ENCODE data around the gene EYA4.

The EYA4 gene

GRCh38 chr6:133277900-133278545 lies 36.9 kb downstream of the EYA4 start:
- TF ChIP-seq CTCF (IDR thresholded peaks at IDR 0.05; ENCODE audit: low read depth, low read length, missing control alignments) = no peak
- DNase-seq (ENCODE audit: extremely low read depth, low read depth) = no peak
- no peak overlapping the region for H3K4me3 ChIP-seq (replicated peaks; ENCODE audit: low read depth, low read length)

- DNase-seq (ENCODE audit: extremely low read depth, low read depth) = no peak
- H3K4me3 ChIP-seq (replicated peaks; ENCODE audit: low read depth, low read length) = no peak overlapping the region
- TF ChIP-seq CTCF (IDR thresholded peaks at IDR 0.05; ENCODE audit: low read depth, low read length, missing control alignments) = peak; percentile 29
Measured at GRCh38 chr6:133286765-133287164, 45.6 kb downstream of the EYA4 start.

GRCh38 chr6:133288662-133289061 lies 47.5 kb downstream of the EYA4 start:
- no peak overlapping the region for H3K4me3 ChIP-seq (replicated peaks; ENCODE audit: low read depth, low read length)
- TF ChIP-seq CTCF (IDR thresholded peaks at IDR 0.05; ENCODE audit: low read depth, low read length, missing control alignments) = no peak
- DNase-seq (ENCODE audit: extremely low read depth, low read depth) = no peak

- no peak for TF ChIP-seq CTCF (IDR thresholded peaks at IDR 0.05; ENCODE audit: low read depth, low read length, missing control alignments)
- H3K4me3 ChIP-seq (replicated peaks; ENCODE audit: low read depth, low read length) = no peak overlapping the region
- no peak for DNase-seq (ENCODE audit: extremely low read depth, low read depth)
Measured at GRCh38 chr6:133289733-133290306, 48.7 kb downstream of the EYA4 start.

- no peak for DNase-seq (ENCODE audit: extremely low read depth, low read depth)
- no peak overlapping the region for H3K4me3 ChIP-seq (replicated peaks; ENCODE audit: low read depth, low read length)
- TF ChIP-seq CTCF (IDR thresholded peaks at IDR 0.05; ENCODE audit: low read depth, low read length, missing control alignments) = no peak
Measured at GRCh38 chr6:133290930-133291329, 49.8 kb downstream of the EYA4 start.

- no peak overlapping the region for H3K4me3 ChIP-seq (replicated peaks; ENCODE audit: low read depth, low read length)
- no peak for TF ChIP-seq CTCF (IDR thresholded peaks at IDR 0.05; ENCODE audit: low read depth, low read length, missing control alignments)
- DNase-seq (ENCODE audit: extremely low read depth, low read depth) = no peak
Measured at GRCh38 chr6:133291671-133292070, 50.5 kb downstream of the EYA4 start.

- DNase-seq (ENCODE audit: extremely low read depth, low read depth) = no peak
- TF ChIP-seq CTCF (IDR thresholded peaks at IDR 0.05; ENCODE audit: low read depth, low read length, missing control alignments) = no peak
- no peak overlapping the region for H3K4me3 ChIP-seq (replicated peaks; ENCODE audit: low read depth, low read length)
Measured at GRCh38 chr6:133297657-133298056, 56.5 kb downstream of the EYA4 start.

Measured in HFF-Myc (cell line).